ENCODE results near the gene IFNA2.
"Not testable (repeated sequence)": the region's sequence is repeated elsewhere in the genome, so short reads cannot be mapped to it uniquely, and the experiment has no call there.

The IFNA2 gene

GRCh38 chr9:21385131-21385670 is at the start of gene IFNA2:
TSS of gene IFNA2 (minus strand) at chr9:21385398. CDS start at chr9:21385329, 69 bp downstream.
- DNase-seq: no peak

- DNase-seq: not testable (repeated sequence)
These were observed 49.8 kb upstream of the IFNA2 start for GRCh38 chr9:21435015-21435383.

- peak; percentile 51 for DNase-seq
These were observed 49.2 kb upstream of the IFNA2 start for GRCh38 chr9:21434202-21435014.

GRCh38 chr9:21432672-21433425 is 47.7 kb upstream of the IFNA2 start:
- DNase-seq: no peak

- DNase-seq: no peak
These were observed 44.0 kb upstream of the IFNA2 start for GRCh38 chr9:21429191-21429590.

GRCh38 chr9:21428235-21428634 is 43.0 kb upstream of the IFNA2 start:
- DNase-seq: no peak

GRCh38 chr9:21415493-21416267 is 30.5 kb upstream of the IFNA2 start:
- no peak for DNase-seq

- DNase-seq: no peak
These were observed 29.2 kb upstream of the IFNA2 start for GRCh38 chr9:21414220-21414940.

- DNase-seq: no peak
These were observed 28.4 kb upstream of the IFNA2 start for GRCh38 chr9:21413624-21414023.

GRCh38 chr9:21413151-21413550 is 28.0 kb upstream of the IFNA2 start:
- no peak for DNase-seq

GRCh38 chr9:21412107-21412506 is 26.9 kb upstream of the IFNA2 start:
- no peak for DNase-seq

- DNase-seq: no peak
These were observed 23.6 kb upstream of the IFNA2 start, which contains the start of gene IFNA8 for GRCh38 chr9:21408817-21409216. TSS of gene IFNA8 (plus strand) at chr9:21409117. CDS start at chr9:21409177, 60 bp downstream.

- DNase-seq: no peak
These were observed 18.9 kb upstream of the IFNA2 start for GRCh38 chr9:21404146-21404545.

GRCh38 chr9:21402386-21403251 is 17.4 kb upstream of the IFNA2 start:
- no peak for DNase-seq

- no peak for DNase-seq
These were observed 14.8 kb upstream of the IFNA2 start for GRCh38 chr9:21399956-21400355.

- no peak for DNase-seq
These were observed 13.8 kb upstream of the IFNA2 start for GRCh38 chr9:21398955-21399489.

GRCh38 chr9:21395778-21396717 is 10.8 kb upstream of the IFNA2 start:
- DNase-seq: peak; percentile 68

- DNase-seq: no peak
These were observed 7.1 kb upstream of the IFNA2 start for GRCh38 chr9:21392270-21392669.

GRCh38 chr9:21383627-21384026 is 1.6 kb downstream of the IFNA2 start:
- no peak for DNase-seq
